Activated CD8-positive, alpha-beta memory T cell treated with anti-CD3 and anti-CD28 coated beads for 48 hours (primary cell): ENCODE results near the gene RXFP4.
"Not testable (repeated sequence)": the region's sequence is repeated elsewhere in the genome, so short reads cannot be mapped to it uniquely, and the experiment has no call there.

Source experiments
- DNase-seq, 3 experiments: peaks; one replicate each; pipeline ENCODE4 v3.0.0-alpha.2; 2020; ENCODE audit warnings: low read depth in 2 of 3, low spot score in 2 of 3

The RXFP4 gene

GRCh38 chr1:155976913-155977689, 35.7 kb downstream of the RXFP4 start:
- no peak for DNase-seq

GRCh38 chr1:155977690-155978324, 36.4 kb downstream of the RXFP4 start:
- peak; percentile 50 to 76 (median 53) for DNase-seq

- DNase-seq: peak; percentile 71 to 78 (median 75)
These were observed 37.0 kb downstream of the RXFP4 start, which contains the start of gene ARHGEF2 for GRCh38 chr1:155978325-155978972. Gene ARHGEF2, minus strand, starts transcription at chr1:155978547. Its CDS starts 120 bp downstream, at chr1:155978427.

GRCh38 chr1:155978973-155979429, 37.6 kb downstream of the RXFP4 start:
- DNase-seq: no peak

GRCh38 chr1:155979597-155980343, 38.3 kb downstream of the RXFP4 start:
- DNase-seq: no peak

- no peak for DNase-seq
These were observed 40.0 kb downstream of the RXFP4 start for GRCh38 chr1:155981266-155982088.

- DNase-seq: no peak
These were observed 40.7 kb downstream of the RXFP4 start for GRCh38 chr1:155982106-155982505.

- DNase-seq: no peak
These were observed 42.0 kb downstream of the RXFP4 start for GRCh38 chr1:155983191-155984024.

GRCh38 chr1:155984341-155984740, 42.9 kb downstream of the RXFP4 start:
- DNase-seq: no peak

- not testable (repeated sequence) for DNase-seq
These were observed 43.6 kb downstream of the RXFP4 start for GRCh38 chr1:155984903-155985645.

GRCh38 chr1:155989242-155990004, 48.0 kb downstream of the RXFP4 start:
- DNase-seq: peak; percentile 49 to 64 (median 56)

GRCh38 chr1:155990005-155990739, 48.7 kb downstream of the RXFP4 start:
- no peak for DNase-seq
